Eye (tissue), 1 donor: ENCODE measurements around the gene LRRC8B.
"Not testable (repeated sequence)": the region's sequence is repeated elsewhere in the genome, so short reads cannot be mapped to it uniquely, and the experiment has no call there.

Source experiments
- DNase-seq: peaks from one replicate; pipeline ENCODE4 v3.0.0-alpha.2; 2015

Gene LRRC8B

DNA sequence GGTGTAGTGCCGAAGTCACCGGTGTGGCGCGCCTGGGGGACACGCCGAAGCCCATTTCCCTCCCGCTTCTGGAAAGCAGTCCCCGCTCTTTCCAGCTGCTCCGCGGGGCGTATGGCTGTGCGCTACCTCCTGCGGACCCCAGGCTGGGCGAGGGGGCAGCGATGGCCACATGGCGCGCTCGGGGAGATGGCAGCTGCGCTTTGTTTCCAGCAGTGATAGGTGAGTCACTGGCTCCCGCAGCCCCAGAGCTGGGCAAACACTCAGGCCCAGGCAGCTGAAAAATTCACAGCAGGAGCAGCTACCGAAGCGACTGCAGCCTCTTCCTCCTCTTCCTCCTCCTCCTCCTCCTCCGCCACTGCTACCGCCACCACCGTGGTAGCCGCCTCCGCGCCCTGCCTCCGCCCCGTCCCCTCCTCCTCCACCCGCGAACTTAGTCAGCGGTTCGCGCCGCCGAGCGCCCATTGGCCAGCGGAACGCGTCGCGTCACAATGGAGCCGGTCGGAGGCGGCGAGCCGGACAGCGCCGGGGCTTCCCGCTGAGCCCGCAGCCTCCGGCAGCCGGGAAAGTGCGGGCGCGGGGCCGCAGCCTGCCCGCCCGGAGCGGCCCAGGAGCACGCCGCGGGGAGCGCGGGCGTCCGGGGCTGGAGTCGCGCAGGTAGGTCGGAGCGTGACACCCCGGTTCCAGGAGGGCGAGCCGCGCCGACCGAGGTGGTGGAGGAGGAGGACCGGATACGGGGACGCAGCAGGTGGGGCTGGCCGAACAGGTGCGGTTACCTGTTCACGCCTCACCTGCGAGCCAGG lies at the start of gene LRRC8B:
TSS of gene LRRC8B (plus strand) at position 461 of the 800 bp plus-strand sequence. CDS start 57,822 bp downstream, outside the sequence.
- peak; percentile 95 for DNase-seq

DNA sequence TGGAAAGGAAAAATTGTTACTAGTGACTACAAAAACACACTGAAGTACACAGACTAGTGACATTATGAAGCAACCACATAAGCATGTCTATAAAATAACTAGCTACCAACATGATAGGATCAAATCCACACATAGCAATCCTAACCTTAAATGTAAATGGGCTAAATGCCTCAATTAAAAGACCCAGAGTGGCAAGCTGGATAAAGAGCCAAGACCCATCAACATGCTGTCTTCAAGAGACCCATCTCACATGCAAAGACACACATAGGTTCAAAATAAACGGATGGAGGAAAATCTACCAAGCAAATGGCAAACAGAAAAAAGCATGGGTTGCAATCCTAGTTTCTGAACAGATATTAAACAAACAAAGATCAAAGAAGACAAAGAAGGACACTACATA lies 49.4 kb upstream of the LRRC8B start:
- DNase-seq, result no peak

DNA sequence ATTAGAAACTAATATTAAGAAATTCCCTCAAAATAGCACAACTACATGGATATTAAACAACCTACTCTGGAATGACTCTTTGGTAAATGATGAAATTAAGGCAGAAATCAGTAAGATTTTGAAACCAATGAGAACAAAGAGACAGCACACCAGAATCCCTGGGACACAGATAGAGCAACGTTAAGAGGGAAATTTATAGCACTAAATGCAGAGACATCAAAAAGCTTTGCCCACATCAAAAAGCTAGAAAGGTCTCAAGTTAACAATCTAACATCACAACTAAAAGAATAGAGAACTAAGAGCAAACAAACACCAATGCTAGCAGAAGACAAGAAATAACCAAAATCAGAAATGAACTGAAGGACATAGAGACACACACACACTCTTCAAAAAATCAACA lies 48.6 kb upstream of the LRRC8B start:
- no peak for DNase-seq

DNA sequence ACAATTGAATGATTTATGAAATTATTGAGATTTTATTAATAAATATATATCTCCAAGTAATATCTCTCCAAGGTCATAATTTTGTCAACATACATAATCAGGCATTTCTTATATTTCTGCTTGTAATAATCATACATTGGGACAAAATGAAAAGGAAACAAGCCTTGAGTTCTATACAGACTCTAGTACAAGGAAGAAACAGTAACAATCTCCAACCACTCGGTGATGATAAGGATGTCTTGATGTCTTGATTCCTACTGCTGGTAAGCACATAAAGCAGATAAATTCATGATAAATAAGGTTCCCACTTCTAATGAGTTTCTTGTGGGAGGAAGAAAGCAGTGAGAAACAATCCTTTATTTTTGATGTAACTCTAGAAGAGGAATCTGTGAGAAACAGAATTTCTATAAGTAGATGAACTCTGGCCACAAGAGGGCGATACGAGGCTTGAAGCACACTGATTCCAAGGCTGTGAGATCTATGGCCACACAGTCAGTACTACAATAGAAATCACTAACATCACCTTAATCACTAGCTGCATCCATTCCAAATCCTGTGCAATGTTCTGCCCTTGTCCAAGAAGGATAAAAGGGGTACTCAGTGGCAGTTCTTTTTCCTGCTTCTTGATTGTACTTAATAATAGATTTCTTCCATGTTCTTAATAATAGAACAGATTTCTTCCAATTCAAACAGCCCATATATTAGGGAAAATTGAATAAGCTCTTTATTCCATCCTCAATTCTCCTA lies 41.4 kb upstream of the LRRC8B start:
- DNase-seq, result peak; percentile 91

DNA sequence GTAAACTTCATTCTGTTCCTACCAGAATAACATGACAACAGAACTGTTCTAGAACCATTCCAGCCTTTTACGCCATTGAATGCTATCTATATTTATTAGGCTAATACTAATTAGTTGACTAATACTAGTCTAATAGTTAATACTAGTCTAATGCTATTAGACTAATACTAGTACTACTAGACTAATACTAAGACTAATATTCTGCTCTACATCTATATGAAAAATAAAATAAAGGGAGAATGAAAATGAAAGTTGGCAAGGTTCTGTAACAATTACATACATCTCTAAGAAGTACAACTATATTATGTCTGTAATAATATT lies 40.9 kb upstream of the LRRC8B start:
- no peak for DNase-seq

DNA sequence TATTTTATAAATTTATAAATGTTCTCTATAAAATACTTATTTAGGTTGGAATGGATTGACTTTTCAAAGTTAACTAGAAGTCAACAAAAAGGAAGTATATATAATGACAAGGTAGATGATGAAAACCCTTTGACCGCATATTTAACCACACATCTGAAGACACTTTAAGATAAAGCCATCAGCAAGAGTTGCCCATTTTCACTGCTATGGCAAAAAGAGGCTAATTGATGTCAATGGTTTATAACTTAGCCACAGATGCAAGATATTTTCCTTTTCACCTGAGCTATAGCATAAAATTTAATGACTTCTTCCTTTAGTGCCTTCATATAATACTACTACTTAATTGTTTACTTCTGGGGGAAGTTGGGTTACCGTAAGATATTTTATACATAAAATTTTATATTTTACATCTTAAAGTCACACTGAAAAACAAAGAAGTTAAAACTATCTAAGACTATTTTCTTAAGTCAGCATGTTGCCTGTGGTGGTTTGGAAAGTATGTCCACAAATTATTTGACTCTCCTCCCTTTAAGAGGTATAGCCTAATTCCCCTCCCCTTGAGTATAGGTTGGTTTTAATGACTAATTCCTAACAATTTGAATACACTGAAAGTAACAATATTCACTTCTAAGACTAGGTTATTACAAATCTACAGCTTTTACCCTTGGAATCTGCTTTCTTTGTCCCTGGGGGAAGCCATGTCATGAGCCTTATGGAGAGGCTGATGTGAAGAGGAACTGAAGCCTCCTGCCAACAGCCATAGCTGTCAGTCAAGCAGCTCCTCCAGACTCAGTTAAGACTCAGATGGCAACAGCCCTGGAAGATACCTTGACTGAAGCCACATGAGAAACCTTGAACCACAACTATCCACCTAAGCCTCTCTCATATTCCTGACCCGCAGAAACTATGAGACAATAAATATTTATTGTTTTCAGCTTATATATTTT lies 40.3 kb upstream of the LRRC8B start:
- no peak for DNase-seq

DNA sequence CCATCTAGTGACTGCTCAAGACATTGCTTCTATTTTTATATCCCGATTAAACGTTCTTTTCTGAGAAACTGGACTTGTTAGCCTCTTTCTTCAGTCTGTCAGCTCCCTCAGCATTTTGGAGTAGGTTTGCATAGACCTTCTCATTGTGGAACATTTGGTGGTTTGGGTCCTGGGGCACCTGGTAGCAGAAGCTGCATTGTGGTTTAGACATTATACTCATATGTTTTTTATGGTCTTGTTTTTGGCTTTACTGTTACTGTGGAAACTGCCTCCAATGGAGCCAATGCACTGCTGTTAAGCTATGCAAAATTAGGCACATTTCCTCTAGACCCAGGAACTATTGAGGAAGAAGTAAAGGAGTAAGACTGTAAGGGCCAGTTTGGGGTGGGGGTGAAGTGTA lies 36.7 kb upstream of the LRRC8B start:
- no peak for DNase-seq

DNA sequence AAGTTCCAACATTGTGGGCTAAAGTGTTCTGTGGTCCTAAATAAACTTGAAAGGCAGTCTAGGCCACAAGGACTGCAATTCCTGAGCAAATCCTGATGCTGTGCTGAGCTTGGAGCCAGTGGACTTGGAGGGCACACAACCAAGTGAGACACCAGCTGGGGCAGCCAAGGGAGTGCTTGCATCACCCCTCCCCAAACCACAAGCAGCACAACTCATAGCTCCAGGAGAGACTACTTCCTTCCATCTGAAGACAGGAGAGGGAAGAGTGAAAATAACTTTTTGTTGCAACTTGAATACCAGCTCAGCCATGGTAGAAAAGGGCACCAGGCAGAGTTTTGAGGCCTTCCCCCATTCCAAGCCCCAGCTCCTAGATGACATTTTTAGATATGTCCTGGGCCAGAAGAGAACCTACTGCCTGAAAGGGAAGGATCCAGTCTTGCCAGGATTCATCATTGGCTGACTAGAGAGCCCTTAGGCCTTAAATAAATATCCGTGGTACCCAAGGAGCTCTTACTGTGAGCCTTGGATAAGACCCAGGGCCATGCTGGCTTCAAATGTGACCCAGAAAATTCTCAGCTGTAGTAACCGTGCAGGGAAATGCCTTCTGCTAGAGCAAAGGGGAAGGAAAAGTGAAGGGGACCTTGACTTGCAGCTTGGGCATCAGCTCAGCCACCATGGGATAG lies 35.4 kb upstream of the LRRC8B start:
- no peak for DNase-seq

DNA sequence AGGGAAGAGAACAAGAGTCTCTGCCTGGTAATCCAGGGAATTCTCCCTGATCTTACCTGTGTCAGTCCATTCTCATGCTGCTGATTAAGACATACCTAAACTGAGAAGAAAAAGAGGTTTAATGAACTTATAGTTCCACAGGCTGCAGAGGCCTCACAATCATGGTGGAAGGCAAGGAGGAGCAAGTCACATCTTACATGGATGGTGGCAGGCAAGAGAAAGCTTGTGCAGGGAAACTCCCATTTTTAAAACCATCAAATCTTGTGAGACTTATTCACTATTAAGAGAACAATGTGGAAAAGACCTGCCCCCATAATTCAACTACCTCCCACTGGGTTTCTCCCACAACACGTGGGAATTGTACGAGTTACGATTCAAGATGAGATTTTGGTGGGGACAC lies 34.2 kb upstream of the LRRC8B start:
- DNase-seq, result no peak

DNA sequence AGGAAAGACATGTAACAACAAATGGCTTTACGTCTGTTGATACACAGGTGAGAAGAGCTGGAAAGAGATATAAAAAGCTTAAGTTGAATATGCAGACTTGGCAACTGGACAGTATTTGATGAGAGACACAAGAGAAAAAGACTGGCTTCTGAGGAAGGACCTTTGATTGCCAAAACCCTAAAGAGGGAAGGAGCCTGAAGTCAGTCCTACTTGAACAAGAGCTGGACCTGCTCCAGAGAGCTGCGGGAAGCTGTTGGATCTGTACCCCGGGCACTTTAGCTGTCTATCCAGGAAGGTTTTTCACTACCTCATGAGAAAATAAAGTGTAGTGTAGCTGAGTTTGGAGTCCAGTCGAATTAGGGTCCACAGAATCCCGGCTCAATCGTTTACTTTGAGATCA lies 25.3 kb upstream of the LRRC8B start:
- DNase-seq, result no peak

DNA sequence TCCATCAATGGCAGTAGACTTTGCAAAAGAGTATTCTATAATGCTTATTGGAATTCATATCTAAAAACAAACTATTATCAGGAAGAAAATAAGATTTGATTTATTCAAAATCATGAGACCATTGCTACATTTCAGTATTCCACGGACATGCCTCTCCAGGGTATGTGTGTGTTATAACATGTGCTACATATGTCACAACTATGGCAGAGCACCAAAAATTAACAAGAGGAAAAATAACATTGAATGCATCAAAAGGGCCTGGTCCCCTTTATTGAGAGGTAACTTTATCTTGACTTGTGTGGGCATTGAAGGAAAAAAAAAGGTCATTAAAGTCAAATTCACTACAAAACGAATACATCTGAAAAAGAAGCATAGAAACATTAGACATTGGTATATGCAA lies 22.6 kb upstream of the LRRC8B start:
- DNase-seq, result no peak

DNA sequence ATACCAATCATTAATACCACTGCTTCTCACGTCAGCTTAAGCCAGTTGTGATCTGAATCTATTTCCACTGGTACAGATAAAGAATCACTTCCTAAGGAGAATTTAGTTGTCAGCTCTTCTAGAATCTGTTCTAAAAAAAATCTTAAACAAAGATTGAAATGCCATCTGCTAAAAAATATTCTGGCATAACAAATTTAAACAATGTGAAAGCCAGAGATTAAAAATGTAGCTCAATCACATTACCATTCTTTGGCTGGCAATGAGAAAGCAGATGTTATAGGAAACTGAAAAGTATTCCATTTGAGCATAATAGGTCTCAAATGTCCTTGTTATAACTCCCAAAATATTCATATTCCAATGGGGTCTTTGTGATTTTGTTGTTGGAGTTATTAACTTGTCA lies 21.7 kb upstream of the LRRC8B start:
- peak; percentile 5 for DNase-seq

DNA sequence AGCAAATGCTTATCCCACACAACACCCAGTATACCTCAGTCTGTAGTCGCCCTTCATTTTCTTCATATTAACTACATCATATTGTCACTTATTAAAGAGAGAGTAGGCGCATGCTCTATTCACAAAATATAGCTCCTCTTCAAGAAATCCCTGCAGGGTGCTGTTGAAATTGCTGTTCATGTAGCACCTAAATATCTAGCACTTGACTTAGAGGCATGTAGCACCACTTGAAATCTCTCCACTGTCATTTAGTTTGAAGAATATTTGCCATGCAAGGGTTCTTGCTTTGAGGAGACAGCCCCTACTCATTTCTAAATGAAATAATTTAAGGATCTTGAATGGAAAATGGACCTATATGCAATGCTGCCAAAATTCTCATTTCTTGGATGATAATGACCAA lies 20.9 kb upstream of the LRRC8B start:
- DNase-seq, result no peak

DNA sequence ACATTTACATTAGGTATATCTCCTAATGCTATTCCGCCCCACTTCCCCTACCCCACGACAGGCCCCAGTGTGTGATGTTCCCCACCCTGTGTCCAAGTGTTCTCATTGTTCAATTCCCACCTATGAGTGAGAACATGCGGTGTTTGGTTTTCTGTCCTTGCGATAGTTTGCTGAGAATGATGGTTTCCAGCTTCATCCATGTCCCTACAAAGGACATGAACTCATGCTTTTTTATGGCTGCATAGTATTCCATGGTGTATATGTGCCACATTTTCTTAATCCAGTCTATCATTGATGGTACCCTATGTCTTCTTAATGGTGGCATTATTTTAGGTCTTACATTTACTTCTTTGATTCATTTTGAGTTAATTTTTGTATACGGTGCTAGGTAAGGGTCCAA lies 14.6 kb upstream of the LRRC8B start:
- DNase-seq, result not testable (repeated sequence)

DNA sequence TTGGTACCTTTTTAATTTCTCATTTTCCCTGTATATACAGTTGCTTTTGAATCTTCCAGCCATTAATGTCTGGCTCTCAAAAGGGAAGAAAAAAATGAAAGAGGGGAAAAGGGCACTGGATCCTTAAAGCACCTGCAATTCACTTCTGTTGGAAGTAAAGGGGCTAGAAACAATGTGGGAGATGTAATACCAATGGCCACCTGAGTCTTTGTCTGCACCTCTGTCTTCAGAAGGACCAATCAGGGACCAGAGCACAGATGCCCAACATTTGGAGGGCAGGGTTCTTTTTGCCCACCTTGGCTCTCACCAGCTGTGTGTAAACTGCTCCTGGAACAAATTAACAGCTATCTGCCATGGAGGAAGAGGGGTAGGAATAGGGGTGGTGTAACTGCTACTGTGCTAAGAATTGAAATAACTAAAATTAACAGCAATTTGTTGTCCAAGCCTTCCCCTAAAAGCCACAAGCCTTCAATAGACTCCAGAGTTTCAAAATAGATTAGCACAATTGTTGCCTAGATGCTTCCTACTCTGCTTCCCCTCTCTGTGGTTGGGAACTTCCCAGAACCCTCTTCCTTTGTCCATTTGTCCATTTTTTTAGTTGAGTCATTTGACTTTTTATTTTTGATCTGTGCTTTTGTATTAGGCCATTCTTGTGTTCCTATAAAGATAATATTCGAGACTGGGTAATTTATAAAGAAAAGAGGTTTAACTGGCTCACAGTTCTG lies 11.5 kb upstream of the LRRC8B start:
- DNase-seq, result no peak

DNA sequence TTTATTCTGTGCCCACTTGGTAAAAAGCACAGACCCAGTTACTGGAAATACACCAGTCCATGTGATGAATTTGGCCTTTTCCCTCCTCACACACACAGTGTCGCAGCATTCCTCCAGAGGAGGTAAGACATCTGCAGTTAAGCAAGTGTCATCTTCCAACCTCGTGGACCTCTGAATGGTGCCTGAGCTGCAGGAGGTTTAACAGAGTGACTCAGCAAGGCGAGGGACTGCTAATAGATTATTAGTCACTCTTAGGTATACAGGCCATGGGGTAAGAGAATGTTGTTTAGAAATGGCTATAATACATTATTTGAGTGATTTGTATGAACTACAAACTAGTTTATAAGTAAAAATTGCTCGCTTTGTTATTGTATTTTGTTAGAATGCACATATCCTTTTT lies 8.6 kb upstream of the LRRC8B start:
- no peak for DNase-seq

DNA sequence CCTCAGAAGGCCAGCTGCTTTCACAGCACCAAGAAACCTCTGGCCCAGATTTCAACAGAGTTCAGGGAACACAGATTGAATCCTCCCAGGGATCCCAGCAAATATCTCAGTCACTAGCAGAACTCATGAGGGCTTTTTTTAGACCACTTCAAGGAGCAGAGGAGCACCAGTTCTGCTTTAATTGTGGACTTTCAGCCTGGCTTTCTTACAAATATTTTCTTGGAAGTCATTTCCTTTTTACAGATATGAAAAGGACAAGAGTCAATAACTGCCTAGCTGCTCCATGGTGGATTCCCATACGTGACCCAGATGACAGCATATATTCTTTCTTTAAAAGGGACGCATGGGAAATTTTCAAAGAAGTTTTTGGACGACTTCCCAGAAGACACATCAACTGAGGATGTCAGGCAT lies 6.4 kb upstream of the LRRC8B start:
- no peak for DNase-seq

DNA sequence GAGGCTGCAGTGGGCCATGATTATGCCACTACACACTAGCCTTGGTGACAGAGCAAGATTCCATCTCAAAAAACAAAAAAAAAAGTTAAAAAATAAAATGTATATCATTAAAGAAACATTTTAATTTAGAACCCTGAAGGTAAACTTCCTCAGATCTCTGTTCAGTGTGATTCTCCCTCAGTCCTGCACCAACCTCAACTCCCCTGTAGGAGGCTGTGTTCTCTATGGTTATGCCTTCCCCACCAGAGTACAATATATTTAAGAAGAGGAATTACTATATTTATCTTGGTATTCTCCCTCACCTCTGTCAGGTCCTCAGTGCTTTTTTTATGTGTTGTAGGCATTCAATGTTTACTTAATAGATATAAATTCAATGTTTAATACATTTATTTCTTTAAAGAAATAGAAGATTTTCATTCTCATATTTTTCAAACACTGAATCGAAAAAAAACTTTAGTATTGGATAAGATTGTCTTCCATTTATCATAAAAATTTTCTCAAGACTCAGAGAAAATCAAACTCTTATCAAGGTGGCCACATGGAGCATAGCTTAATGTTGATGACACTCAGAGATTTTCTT lies 4.8 kb upstream of the LRRC8B start:
- no peak for DNase-seq

DNA sequence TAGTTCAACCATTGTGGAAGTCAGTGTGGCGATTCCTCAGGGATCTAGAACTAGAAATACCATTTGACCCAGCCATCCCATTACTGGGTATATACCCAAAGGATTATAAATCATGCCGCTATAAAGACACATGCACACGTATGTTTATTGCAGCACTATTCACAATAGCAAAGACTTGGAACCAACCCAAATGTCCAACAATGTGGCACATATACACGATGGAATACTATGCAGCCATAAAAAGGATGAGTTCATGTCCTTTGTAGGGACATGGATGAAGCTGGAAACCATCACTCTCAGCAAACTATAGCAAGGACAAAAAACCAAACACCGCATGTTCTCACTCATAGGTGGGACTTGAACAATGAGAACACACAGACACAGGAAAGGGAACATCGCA lies 2.7 kb upstream of the LRRC8B start:
- DNase-seq, result not testable (repeated sequence)

DNA sequence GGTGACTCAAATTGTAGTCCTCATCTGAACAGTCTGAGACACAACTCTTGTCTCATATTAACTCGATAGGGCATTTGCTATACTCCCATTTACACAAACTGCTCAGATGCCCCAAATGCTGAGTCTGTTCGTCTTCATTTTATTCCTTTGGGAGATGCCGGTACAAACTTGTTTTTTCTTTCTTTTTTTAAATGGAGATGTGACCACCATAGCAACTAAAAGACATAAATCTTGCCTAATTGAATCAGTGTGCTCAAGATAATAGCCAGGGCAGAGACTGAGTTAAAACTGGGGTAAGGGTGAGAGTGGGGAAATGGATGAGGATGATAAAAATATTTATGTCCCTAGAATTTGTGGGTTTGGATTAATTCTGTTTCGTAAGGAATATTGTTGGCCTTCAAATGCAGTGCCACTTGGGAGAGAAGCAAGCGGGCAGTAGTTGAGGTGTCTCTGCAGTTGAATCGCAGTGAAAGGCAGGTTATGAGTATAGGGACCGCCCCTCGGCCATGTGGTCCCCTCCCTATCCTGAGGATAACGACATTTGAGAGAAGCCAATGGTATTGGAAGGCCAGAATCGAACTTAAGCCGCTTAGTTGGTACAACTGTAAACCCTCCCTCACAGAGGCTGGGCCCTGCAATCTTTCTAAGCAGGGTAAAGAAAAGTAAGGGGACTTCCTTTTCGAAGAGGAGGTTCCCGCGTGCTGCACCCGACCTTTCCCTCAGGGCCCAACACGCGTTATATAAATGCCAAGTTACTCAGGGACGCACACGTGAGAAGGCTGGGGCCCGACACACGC lies 859 bp upstream of the LRRC8B start:
- peak; percentile 91 for DNase-seq
